Neuronal stem cell (in vitro differentiated cells): ENCODE measurements around the gene NAV2.

Experiments used
- DNase-seq: peaks from one replicate; pipeline ENCODE4 v3.0.0-alpha.2; 2013; ENCODE audit warnings: low spot score
- H2AFZ ChIP-seq: one replicate; pipeline ENCODE4 v1.6.1; 2013; ENCODE audit warnings: mild to moderate bottlenecking, low read length, inconsistent platforms
- H2AK5ac ChIP-seq: 2 replicates; pipeline ENCODE4 v1.6.1; 2013; ENCODE audit warnings: low read depth, mild to moderate bottlenecking, inconsistent platforms, low read length, moderate library complexity, mixed read lengths
- H2BK120ac ChIP-seq: 2 replicates; pipeline ENCODE4 v1.6.1; 2013; ENCODE audit warnings: low read depth, mild to moderate bottlenecking, inconsistent platforms, low read length, moderate library complexity, mixed read lengths
- H2BK12ac ChIP-seq: one replicate; pipeline ENCODE4 v1.6.1; 2013; ENCODE audit warnings: low read length, inconsistent platforms
- H2BK15ac ChIP-seq: 2 replicates; pipeline ENCODE4 v1.6.1; 2013; ENCODE audit warnings: mild to moderate bottlenecking, low read length, inconsistent platforms, mixed read lengths
- H2BK5ac ChIP-seq: one replicate; pipeline ENCODE4 v1.6.1; 2013; ENCODE audit warnings: inconsistent platforms, mild to moderate bottlenecking, low read length, moderate library complexity
- H3K14ac ChIP-seq: one replicate; pipeline ENCODE4 v1.6.1; 2013; ENCODE audit warnings: low read length, inconsistent platforms
- H3K18ac ChIP-seq: 2 replicates; pipeline ENCODE4 v1.6.1; 2013; ENCODE audit warnings: low read length, inconsistent platforms
- H3K23ac ChIP-seq: 2 replicates; pipeline ENCODE4 v1.6.1; 2013; ENCODE audit warnings: low read depth, mild to moderate bottlenecking, mixed read lengths, low read length, inconsistent platforms; ENCODE audit not compliant: poor library complexity
- H3K27ac ChIP-seq: replicated peaks from 3 replicates; pipeline ENCODE4 v1.5.1; 2013; ENCODE audit warnings: low read length, inconsistent platforms
- H3K27me3 ChIP-seq, 3 experiments: 2 replicates each; pipeline ENCODE4 v1.6.1; 2013; ENCODE audit warnings: low read length in 3 of 3, mild to moderate bottlenecking in 2 of 3, inconsistent platforms in 1 of 3, low read depth in 1 of 3, mixed read lengths in 1 of 3, moderate library complexity in 1 of 3; ENCODE audit not compliant: control insufficient read depth in 3 of 3, insufficient read depth in 3 of 3
- H3K36me3 ChIP-seq, 2 donors: replicated peaks in 1 of 2; 2 replicates each; pipeline ENCODE4 v1.6.1; 2013; ENCODE audit warnings: low read length in 2 of 2; ENCODE audit not compliant: control insufficient read depth in 2 of 2, insufficient read depth in 2 of 2
- H3K4ac ChIP-seq: 2 replicates; pipeline ENCODE4 v1.6.1; 2013; ENCODE audit warnings: inconsistent platforms, mild to moderate bottlenecking, low read length, moderate library complexity
- H3K4me1 ChIP-seq, 2 donors: 1 replicate in 1 of 2; 2 replicates in 1 of 2; pipeline ENCODE4 v1.6.1; 2013; ENCODE audit warnings: low read length in 2 of 2, low read depth in 1 of 2; ENCODE audit not compliant: control insufficient read depth in 2 of 2, insufficient read depth in 1 of 2
- H3K4me2 ChIP-seq: one replicate; pipeline ENCODE4 v1.6.1; 2013; ENCODE audit warnings: mild to moderate bottlenecking, low read length, inconsistent platforms; ENCODE audit not compliant: insufficient read depth, poor library complexity, severe bottlenecking
- H3K4me3 ChIP-seq, 2 donors: 2 replicates each; pipeline ENCODE4 v1.5.1; 2013; ENCODE audit warnings: low read length in 2 of 2, mild to moderate bottlenecking in 2 of 2, inconsistent platforms in 1 of 2, moderate library complexity in 1 of 2
- H3K79me1 ChIP-seq: one replicate; pipeline ENCODE4 v1.6.1; 2013; ENCODE audit warnings: low read depth, mild to moderate bottlenecking, inconsistent platforms, low read length, moderate library complexity
- H3K9ac ChIP-seq: one replicate; pipeline ENCODE4 v1.6.1; 2013; ENCODE audit warnings: mild to moderate bottlenecking, low read depth, low read length, inconsistent platforms; ENCODE audit not compliant: poor library complexity
- H3K9me3 ChIP-seq, 2 donors: replicated peaks in 1 of 2; 2 replicates each; pipeline versions ENCODE3 to v1.6.1; 2013; ENCODE audit warnings: low read length in 2 of 2, mild to moderate bottlenecking in 2 of 2, inconsistent platforms in 1 of 2, low read depth in 1 of 2, mixed read lengths in 1 of 2, moderate library complexity in 1 of 2; ENCODE audit not compliant: control insufficient read depth in 2 of 2, insufficient read depth in 1 of 2
- H4K8ac ChIP-seq: one replicate; pipeline ENCODE4 v1.6.1; 2013; ENCODE audit warnings: low read depth, mild to moderate bottlenecking, inconsistent platforms, low read length, moderate library complexity
- H4K91ac ChIP-seq: one replicate; pipeline ENCODE4 v1.6.1; 2013; ENCODE audit warnings: low read length, low read depth, mild to moderate bottlenecking, inconsistent platforms; ENCODE audit not compliant: poor library complexity
- WGBS, 2 donors: extraction: QIAGEN DNeasy Blood & Tissue Kit; methylation state at CpG; one replicate each; pipeline ENCODE4 v1.1.7; 2013; ENCODE audit warnings: missing lambda C conversion rate in 2 of 2, mixed read lengths in 1 of 2; ENCODE audit not compliant: insufficient read length in 2 of 2, insufficient replicate concordance in 1 of 2; ENCODE audit errors: extremely low coverage in 2 of 2; 5-methylcytosine and 5-hydroxymethylcytosine counted together

Gene NAV2

GRCh38 chr11:20103281-20103680 lies 390.6 kb downstream of the NAV2 start:
- Histone ChIP-seq H2AK5ac (no peak overlapping the region), H3K9ac (no peak overlapping the region), H2BK120ac (no peak overlapping the region), H3K27me3 (no peaks in the 10 kb centered on the region), H3K4ac (no peak overlapping the region), H4K91ac (no peak overlapping the region), H2BK12ac (no peak overlapping the region), H2AFZ (no peak overlapping the region), H3K4me3 (no peak overlapping the region), H3K27ac (no peak overlapping the region), H2BK5ac (no peak overlapping the region), H3K18ac (peak overlapping the region; percentile 18), H4K8ac (no peak overlapping the region), H3K4me2 (no peak overlapping the region), H3K9me3 (no peaks in the 10 kb centered on the region), H3K79me1 (no peaks in the 10 kb centered on the region), H3K14ac (no peak overlapping the region), H3K4me1 (no peaks in the 10 kb centered on the region), H2BK15ac (no peak overlapping the region), H3K36me3 (peaks cover 9 to 88% of the 10 kb centered on the region in 2 donors), H3K23ac (no peak overlapping the region)
- no CpG with 5 or more reads among the region's 7 CpGs for WGBS, 2 donors
- no peak for DNase-seq

GRCh38 chr11:20105427-20105826 lies 392.8 kb downstream of the NAV2 start:
- H3K4me3 ChIP-seq, result no peak overlapping the region
- no peak overlapping the region for H3K14ac ChIP-seq
- H3K36me3 ChIP-seq, result peaks cover 9 to 87% of the 10 kb centered on the region in 2 donors
- H3K79me1 ChIP-seq, result no peaks in the 10 kb centered on the region
- H2BK120ac ChIP-seq, result no peak overlapping the region
- no peak overlapping the region for H3K9ac ChIP-seq
- DNase-seq, result no peak
- no peak overlapping the region for H4K91ac ChIP-seq
- H2BK15ac ChIP-seq, result no peak overlapping the region
- no peak overlapping the region for H2AFZ ChIP-seq
- H3K23ac ChIP-seq, result peak overlapping the region; percentile 34
- WGBS, 2 donors, result no CpG with 5 or more reads among the region's 10 CpGs
- no peak overlapping the region for H3K18ac ChIP-seq
- H3K4me1 ChIP-seq, result no peaks in the 10 kb centered on the region
- no peak overlapping the region for H3K4me2 ChIP-seq
- no peak overlapping the region for H2BK5ac ChIP-seq
- no peak overlapping the region for H2BK12ac ChIP-seq
- no peak overlapping the region for H3K4ac ChIP-seq
- H4K8ac ChIP-seq, result no peak overlapping the region
- no peaks in the 10 kb centered on the region for H3K27me3 ChIP-seq
- H2AK5ac ChIP-seq, result no peak overlapping the region
- H3K27ac ChIP-seq, result no peak overlapping the region
- H3K9me3 ChIP-seq, result no peaks in the 10 kb centered on the region

GRCh38 chr11:20109731-20110445 lies 397.3 kb downstream of the NAV2 start:
- Histone ChIP-seq H3K23ac (no peak overlapping the region), H3K4me1 (no peaks in the 10 kb centered on the region), H3K14ac (no peak overlapping the region), H3K4ac (no peak overlapping the region), H3K36me3 (peaks cover 5 to 76% of the 10 kb centered on the region in 2 donors), H3K4me2 (no peak overlapping the region), H3K27me3 (no peaks in the 10 kb centered on the region), H2AK5ac (no peak overlapping the region), H3K9ac (no peak overlapping the region), H2AFZ (no peak overlapping the region), H4K91ac (no peak overlapping the region), H2BK5ac (no peak overlapping the region), H2BK120ac (no peak overlapping the region), H2BK15ac (no peak overlapping the region), H3K18ac (no peak overlapping the region), H3K79me1 (no peaks in the 10 kb centered on the region), H3K27ac (no peak overlapping the region), H4K8ac (no peak overlapping the region), H2BK12ac (no peak overlapping the region), H3K9me3 (no peaks in the 10 kb centered on the region), H3K4me3 (no peak overlapping the region)
- no peak for DNase-seq
- no CpG with 5 or more reads among the region's 9 CpGs for WGBS, 2 donors

DNA sequence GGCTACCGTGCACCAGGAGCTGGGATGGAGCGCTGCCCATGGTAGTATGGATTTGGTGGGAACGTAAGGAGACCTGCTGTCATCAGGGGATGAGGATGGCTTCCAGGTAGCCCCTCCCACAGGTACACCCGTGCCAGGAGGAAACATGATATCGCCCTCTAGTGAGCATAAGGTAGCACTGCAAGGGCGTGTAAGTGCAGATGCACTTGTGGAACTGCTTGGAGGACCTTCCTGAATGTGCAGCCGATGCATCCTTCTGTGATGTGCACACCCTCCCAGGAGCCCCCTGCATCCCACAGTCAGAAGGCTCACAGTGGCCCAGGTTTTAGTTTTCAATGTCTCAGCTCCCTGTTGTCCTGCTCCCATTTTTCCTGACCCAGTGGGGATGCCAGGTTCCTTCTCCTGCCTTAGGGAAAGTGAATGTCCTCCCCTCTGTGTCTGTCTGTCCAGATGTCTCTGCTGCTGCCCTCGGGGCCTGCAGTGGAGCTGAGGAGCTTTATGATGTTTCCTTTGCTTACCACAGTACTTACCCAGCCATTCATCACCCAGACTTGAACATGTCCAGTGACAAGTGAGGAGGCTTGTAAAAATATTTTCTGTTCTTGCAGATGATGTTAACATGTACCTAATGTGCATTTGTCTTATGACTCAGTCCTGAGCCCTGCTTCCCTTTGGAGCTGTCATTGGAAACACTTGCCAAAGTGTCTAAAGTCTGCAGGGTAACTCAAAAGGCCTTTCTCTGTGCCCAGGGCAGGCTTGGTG lies 398.5 kb downstream of the NAV2 start:
- Histone ChIP-seq H3K14ac (no peak overlapping the region), H3K18ac (no peak overlapping the region), H2AK5ac (no peak overlapping the region), H3K4me3 (no peak overlapping the region), H2BK120ac (no peak overlapping the region), H3K9ac (no peak overlapping the region), H3K27ac (no peak overlapping the region), H2BK5ac (no peak overlapping the region), H2BK12ac (no peak overlapping the region), H2AFZ (no peak overlapping the region), H3K4me1 (no peaks in the 10 kb centered on the region), H4K91ac (no peak overlapping the region), H2BK15ac (no peak overlapping the region), H3K79me1 (no peaks in the 10 kb centered on the region), H3K27me3 (no peaks in the 10 kb centered on the region), H3K4me2 (no peak overlapping the region), H3K4ac (no peak overlapping the region), H3K9me3 (no peaks in the 10 kb centered on the region), H4K8ac (no peak overlapping the region), H3K23ac (no peak overlapping the region), H3K36me3 (peaks cover 5 to 75% of the 10 kb centered on the region in 2 donors)
- peak; percentile 46 for DNase-seq
- WGBS, 2 donors, result no CpG with 5 or more reads among the region's 8 CpGs
